Mammary epithelial cell (primary cell): Measurements from ENCODE around the gene ANTXR1.

Source experiments
- CTCF ChIP-seq, 2 donors: IDR thresholded peaks in 1 of 2; conservative IDR thresholded peaks in 1 of 2; 2 replicates each; pipeline ENCODE4 v1.5.1; 2011 to 2012; ENCODE audit warnings: inconsistent platforms in 2 of 2, low read length in 2 of 2, mild to moderate bottlenecking in 2 of 2, control low read depth in 1 of 2, low read depth in 1 of 2; ENCODE audit not compliant: insufficient read depth in 1 of 2; ENCODE audit errors: extremely low read depth in 1 of 2
- EZH2 ChIP-seq: IDR thresholded peaks from 2 replicates; pipeline ENCODE4 v1.6.1; 2012; ENCODE audit warnings: low read length, inconsistent platforms, borderline replicate concordance

GRCh38 chr2:69213201-69213600 is 200.2 kb downstream of the ANTXR1 start:
- no peak for TF ChIP-seq CTCF (conservative IDR thresholded peaks at IDR 0.05 in 1 of 2, IDR thresholded peaks at IDR 0.05 in 1 of 2; ENCODE audit: extremely low read depth in 1 of 2, insufficient read depth in 1 of 2, low read depth in 1 of 2, low read length in 2 of 2)
- TF ChIP-seq EZH2 = no peak
